HG02642 (cell line): ENCODE measurements around the gene APBA2.

ENCODE experiments used
- ATAC-seq: cut with Tn5 transposase; IDR thresholded peaks from one replicate; pipeline ENCODE4 v1.9.1; 2021; ENCODE audit warnings: mild to moderate bottlenecking; ENCODE audit not compliant: unreplicated experiment, poor library complexity

APBA2 gene

GRCh38 chr15:28930011-28930410 lies 44.2 kb downstream of the APBA2 start:
- ATAC-seq: no peak

GRCh38 chr15:28930476-28931291 lies 44.9 kb downstream of the APBA2 start:
- ATAC-seq: no peak

GRCh38 chr15:28931828-28932227 lies 46.1 kb downstream of the APBA2 start:
- ATAC-seq: no peak

- no peak for ATAC-seq
Measured at GRCh38 chr15:28932361-28932760, 46.6 kb downstream of the APBA2 start.

- no peak for ATAC-seq
Measured at GRCh38 chr15:28933710-28934445, 48.1 kb downstream of the APBA2 start.

DNA sequence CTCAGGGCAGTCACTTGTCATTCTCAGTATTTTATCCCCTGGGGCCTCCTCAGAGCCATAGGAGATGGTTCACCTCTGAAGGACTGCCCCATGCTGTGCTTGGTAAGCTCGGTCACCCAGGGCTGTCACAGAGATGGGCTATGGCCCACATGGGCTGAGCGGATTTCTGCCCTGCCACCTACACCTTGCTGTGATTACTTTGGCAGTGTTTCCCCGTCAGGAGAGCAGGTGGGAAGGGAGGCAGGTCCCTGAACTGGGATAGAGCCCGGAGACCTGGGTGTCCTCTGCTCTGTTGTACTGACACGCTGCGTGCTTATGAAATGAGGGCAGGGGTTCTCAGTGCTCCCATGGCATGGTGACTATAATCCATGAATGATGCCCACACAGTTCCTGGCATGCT lies 48.9 kb downstream of the APBA2 start:
- ATAC-seq: no peak

DNA sequence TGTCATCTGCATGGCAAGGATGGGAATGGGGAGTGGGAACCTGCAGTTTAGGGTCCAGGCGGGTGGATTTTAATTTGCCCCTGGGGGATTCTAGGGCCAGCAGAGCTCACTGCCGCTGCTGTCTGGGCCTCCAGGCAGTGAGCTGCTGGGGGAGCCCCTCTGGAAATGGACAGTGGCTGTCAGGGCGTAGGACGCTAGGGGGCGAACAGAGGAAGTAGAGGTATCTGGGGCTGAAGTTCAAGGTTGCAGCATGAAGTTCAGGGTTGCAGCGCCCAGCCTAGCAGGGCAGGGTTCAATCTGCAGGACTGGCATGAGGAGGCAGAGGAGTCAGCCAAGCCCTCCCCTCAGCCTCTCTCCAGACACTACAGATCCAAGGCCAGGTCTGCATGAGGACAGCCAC lies 49.5 kb downstream of the APBA2 start:
- ATAC-seq: no peak

DNA sequence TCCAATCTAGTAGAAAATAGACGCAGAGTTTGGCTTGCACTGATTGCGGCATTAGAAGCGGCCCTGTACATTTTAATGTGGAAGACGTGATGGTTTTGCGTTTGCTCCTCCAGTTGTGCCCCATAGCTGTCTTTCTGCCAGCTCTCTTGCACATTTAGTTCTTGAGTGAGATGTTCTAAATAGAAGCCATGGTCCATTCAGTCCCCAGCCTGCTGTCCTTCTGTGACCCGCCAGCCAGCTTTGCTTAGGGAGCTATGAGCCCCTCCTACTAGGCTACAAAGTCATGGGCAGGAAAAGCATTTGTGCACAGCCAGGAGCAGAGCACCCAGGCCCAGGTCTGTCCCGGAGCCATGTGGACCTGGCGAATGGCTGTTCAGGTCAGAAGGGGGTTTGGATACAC lies 50.3 kb downstream of the APBA2 start:
- ATAC-seq: no peak

- ATAC-seq: no peak
Measured at GRCh38 chr15:28936481-28936881, 50.7 kb downstream of the APBA2 start.

DNA sequence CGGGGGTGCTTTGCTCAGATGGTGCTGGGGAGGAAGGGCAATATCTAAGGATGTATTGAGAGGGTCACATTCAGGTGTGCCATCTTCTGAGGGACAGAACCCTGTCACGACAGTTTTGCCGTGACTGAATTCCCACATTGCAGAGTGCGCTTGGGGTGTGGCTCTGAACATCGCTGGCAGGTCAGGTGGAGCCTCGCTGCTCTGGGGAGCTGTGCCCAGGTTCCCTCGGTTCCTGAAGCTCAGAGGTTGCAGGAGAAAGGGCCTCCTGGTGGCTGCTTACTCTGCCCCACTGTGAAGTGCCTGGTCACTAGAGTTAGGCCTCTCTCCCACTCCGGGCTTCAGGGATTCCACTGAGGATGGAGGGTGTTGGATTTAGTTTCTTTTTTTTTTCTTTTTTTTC lies 51.5 kb downstream of the APBA2 start:
- no peak for ATAC-seq

GRCh38 chr15:28942046-28942445 lies 56.3 kb downstream of the APBA2 start:
- no peak for ATAC-seq

DNA sequence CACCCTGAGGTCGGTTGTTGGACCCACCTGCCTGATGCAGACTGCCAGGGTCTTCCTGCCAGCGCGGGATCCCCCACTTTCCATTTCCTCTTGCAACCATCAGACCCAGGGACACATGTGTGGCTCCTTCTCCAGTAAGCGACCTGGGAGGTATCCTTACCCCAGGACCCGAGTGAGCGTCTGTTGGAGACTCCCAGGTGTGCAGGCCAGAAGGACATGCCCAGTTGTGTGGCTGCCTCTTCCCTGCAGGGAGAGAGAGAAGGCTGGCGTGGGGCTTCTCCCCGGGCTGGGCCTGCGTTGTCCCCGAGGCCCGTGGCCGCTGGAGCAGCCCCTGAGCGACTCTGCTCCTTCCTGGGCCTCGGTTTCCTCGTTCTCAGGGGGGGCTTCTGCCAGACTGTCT lies 56.8 kb downstream of the APBA2 start:
- no peak for ATAC-seq

- no peak for ATAC-seq
Measured at GRCh38 chr15:28943146-28943545, 57.4 kb downstream of the APBA2 start.

DNA sequence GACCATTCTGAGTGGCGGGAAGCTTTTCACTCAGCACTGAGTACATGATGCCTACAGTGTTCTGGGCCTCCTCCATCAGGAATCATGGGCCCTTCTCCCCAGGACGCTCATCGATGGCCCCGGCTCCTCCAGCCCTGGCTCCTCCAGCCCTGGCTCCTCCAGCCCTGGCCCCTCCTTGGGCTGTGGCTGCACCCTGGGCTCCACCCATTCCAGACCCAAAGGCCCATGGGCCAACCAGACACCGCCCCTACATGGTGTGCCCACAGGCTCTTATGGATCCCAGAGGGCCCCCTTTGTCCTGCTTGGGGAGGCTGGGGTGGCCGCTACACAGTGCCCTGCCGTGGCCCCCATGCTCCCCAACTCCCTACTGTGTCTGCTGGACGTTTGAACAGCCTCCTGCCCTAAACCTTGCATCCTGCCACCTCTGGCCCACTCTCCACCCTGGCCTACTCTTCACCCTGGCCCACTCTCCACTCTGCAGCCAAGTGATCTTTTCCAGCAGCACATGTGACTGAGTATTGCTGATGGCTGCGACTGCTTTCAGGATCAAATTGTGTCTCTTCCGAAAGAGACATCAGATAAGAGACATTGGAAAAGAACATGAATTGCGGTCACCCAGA lies 57.9 kb downstream of the APBA2 start:
- no peak for ATAC-seq

- no peak for ATAC-seq
Measured at GRCh38 chr15:28944286-28944685, 58.5 kb downstream of the APBA2 start.

- no peak for ATAC-seq
Measured at GRCh38 chr15:28944696-28945300, 59.0 kb downstream of the APBA2 start.

DNA sequence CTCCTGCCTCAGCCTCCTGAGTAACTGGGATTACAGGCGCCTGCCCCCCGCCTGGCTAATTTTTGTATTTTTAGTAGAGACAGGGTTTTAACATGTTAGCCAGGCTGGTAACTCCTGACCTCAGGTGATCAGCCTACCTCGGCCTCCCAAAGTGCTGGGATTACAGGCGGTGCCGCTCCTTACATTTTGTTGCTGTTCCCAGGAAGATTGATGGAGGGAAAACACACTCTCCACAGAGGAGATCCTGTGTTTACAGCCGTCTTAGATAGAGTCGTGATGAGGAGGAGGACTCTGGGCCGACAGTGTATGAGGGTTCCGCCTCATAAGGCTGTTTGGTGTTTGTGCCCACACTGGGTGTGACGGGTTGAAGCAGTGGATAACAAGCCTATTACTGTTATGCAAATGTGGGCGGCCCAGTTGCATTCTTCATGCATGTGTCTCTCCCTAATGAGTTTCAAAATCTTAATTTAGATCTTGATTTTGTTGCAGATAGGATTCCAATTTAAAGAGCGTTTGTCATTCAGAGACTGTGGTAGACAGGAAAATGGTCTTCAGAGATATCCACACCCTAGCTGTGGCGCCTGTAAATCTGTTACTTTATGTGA lies 60.0 kb downstream of the APBA2 start:
- ATAC-seq: no peak

DNA sequence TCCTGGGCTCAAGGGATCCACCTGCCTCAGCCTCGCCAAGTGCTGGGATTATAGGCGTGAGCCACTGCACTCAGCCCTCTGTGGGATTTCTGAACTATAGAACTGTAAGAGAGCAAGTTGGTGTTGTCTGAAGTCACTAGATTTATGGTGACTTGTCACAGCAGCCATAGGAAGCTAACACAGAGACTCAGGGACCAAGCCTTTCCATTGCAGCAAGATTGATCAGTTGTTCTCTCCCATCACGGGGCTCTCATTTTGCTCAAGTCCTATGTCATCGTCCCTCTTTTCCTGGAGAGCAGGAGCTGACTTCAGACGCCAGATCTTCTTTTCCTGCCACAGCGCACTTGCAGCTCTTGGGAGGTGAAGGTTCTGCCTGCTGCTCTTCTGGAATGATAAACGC lies 61.0 kb downstream of the APBA2 start:
- ATAC-seq: no peak

- ATAC-seq: no peak
Measured at GRCh38 chr15:28947221-28947674, 61.5 kb downstream of the APBA2 start.

DNA sequence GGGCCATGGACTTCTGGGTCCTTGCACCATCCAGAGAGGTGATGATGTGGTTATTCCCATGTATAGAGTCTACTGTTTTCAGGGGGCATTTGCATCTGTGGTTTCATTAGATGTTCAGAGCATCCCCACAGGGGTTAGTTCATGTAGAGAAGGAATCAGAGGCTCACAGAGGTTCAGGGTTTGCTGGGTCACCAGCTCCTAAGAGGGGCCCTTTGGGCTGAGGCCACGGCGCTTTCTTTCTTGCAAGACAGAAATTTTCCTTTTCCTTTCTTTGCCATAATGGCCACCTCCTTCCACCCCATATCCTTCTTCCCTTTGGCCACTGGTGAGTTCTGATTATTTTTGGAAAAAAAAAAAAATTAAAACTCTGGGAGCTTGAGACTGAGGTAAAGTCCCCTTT lies 62.3 kb downstream of the APBA2 start:
- ATAC-seq: no peak
